Forelimb muscle (tissue), 1 donor: ENCODE results near the gene HOXB9. TPM values are rescaled to one million over a fixed set of nuclear protein-coding genes. Genes with fewer than 3 reads are reported as not detected.

Source experiments
- DNase-seq: peaks from one replicate; pipeline ENCODE4 v3.0.0-alpha.2; 2013; ENCODE audit warnings: low read depth
- polyA plus RNA-seq: library from polyadenylated mRNA; unstranded; fragments of 120-200 nt; gene quantifications from one replicate; pipeline ENCODE4 v1.2.1, GENCODE V29; 2013; ENCODE audit not compliant: insufficient read length

HOXB9 gene
- polyA plus RNA-seq, 1 donor, result 0.05 TPM

DNA sequence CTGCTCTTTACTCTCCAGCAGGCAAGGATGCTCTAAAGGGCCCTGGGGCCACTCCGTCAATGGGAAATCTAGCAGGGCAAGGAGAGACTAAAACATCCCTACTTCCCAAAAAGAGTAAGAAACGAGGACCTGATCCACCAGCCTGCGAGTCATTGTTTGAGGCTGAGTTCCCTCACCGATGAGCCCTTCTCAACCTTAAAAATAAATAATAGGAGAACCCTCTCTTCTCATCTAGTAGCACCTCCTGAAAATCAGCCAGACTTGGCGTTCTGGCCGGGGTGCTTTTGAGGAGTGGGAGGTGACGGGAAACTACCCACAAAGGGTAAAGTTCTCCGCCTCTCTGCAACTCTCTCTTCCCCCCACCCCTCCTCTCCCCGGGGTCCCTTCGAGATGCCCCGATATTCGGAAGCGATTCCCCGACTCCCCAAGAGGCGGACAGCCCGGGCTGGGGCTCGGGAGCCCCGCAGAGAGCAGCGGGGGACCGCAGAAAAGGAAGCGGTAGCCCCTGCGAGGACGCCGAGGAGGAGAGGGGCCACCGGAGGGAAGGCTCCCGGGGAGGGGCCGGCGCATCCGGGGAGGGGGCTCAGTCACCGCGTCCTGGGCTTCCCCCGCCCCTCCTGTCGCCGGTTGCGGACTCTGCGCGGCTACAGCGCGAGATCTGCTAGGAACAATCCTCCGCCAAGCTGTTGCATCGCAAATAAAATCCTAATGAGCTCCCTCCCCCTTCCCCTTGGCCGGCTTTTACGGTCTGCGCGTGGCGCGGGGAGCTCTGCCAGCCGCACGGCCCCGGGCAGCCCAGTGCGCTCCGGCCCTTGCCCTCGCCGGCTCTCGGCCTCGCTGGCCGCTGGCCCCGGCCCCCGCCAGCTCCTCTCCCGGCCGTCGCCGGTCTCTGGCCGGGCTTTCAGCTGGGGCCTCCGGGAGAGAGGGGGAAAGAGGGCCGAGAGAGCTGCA, 1.3 kb downstream of the HOXB9 start:
- no peak for DNase-seq

DNA sequence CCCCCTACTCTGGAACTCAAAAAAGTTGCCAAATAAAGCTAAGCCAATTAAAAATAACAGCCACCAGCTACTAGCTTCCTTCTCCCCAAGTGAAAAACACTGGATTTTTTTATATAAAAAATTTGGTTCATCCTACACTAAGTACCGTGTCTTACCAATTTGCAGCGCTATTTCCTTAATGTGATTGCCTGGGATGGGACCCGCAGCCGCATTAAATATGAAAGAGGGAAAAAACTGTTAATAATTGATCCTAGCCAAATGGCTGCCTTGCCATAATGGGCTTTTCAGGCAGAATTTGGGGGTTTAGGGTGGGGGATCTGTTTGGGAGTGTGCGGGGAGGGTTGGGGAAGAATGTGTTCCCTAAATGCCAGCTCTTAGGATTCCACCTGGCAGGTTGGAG, 2.0 kb downstream of the HOXB9 start:
- no peak for DNase-seq

DNA sequence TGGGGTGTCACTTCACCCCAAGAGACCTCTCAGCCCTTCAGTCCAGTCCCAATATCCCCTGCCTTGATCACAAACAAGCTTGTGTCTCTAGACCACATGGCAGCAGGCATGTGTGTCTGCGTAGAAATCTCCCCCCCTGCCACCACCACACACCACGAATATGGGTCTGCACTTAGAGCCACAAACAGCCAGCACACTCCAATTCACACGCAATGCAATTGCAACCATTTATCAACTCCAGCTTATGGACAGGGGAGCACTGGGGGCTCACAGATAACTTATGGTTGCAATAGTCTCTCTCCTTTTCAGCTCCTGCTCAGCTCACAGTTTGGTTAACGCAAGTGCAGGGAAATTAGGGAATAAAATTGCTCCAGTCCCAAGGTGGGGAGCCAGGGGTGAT, 2.6 kb downstream of the HOXB9 start:
- no peak for DNase-seq

DNA sequence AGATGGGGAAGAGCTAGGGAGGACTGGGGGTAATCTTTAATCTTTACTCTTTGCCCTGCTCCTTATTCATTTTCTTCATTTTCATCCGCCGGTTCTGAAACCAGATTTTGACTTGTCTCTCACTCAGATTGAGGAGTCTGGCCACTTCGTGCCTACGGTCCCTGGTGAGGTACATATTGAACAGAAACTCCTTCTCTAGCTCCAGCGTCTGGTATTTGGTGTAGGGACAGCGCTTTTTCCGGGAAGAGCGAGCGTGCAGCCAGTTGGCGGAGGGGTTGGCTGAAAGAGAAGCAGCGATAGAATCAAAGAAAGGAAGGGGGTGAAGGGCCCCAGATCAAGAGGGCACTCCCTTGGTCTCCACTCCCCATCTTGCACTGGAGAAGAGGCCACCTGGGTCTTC, 3.3 kb downstream of the HOXB9 start:
- no peak for DNase-seq

DNA sequence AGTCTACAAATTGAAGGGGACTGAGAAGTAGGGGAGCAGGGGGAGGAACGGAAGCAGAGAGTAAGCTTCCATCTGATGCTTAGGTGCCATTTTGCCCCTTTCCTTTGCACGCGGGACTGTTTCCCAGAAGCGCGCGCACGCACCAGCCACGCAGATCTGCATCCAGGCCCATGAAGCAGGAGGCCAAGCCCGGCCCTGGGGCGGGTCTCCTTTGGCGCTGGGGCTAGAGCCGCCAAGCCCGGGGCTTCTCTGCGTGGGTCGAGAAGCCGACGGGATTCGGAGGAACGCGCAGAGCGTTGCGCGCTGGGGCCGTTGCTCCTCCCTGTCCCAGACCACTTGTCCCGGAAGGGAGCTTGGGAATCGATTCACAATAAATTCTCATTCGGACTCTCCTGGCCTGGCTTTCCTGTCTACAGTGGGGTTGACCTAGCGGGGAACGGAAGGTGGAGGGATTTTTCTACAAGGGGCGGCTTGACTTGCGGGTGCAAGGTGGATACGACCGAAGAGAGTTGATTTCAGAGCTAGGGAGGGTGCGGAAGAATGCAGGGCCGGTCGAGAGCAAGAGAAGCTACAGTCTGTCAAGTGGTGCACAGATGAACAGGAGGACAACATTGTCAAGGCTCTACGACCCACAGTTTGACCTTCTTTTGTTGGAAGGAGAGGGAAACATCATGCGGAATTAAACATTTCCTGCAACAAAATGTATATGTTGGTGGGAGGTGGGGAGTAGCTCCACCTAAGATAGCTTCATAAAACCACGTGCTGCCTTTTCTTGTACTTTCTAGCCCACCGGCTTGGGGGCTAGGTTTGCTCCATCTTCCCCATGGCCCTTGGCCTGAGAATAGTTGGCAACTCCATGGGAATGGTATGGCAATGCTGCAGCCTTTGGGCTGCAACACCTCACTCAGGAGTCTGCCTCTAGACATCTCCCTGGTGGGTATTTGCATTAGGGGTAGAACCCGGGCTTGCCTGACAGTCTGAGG, 4.5 kb downstream of the HOXB9 start:
- DNase-seq, result no peak

DNA sequence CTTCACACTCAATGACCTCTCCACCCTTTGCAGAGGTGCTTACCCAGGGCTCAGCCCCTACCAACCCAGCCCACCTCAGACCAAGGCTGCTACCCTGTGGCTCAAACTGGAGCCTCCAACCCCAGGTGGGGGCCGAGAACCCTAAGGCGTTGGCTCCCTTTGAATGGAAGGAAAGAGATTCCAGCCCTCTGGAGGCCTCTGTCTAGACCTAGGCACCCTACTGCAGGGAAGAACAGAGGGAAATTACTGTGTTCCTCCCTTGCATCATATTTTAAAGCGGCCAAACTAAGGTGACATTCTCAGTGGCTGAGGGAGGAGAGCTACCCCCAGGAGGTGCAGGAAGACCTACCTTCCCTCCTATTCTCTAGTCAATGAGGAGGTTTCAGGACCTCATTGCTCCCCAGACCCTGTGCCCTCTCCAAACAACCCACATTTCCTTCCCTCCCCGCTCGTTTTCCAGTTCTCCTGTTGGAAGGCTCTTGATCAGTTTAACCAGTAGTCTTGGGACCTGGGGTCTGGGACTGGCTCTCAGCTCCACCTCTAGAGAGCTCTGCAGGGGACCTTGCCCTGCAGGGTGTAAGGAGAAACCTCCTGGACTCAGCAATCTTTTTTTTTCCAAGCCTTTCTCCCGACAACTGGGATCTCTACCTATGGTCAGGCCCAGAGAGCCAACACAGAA, 5.6 kb downstream of the HOXB9 start:
- no peak for DNase-seq

DNA sequence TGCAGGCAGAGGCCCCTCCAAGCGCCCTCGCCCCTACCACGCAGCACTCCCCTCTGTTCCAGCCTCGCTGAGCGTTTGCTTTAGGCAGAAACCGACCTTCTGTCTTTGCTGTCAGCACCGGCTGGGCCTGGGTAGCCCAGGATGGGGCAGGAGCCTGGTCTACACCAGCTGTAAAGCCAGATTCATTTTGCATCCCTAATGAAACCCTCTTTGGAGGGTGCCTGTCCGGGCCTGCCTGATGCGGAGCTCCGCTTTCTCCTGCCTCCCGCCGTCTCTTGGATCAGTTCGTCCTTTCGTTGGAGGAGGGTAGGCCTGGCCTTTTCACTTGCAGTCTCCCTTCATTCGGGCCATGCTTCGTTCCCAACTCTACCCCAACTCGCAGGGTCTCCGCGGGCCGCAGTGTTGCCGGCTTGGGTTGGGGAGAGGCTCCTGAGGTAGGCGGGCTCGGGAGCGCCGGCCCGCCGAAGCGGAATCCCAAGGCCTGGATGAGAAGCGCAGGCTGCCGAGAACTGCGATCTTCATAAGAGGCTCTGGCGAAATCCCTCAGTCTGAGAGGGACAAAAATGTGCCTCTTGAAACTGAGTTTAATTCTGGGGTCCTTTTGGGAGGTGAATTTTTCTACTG, 6.2 kb downstream of the HOXB9 start:
- DNase-seq, result no peak

DNA sequence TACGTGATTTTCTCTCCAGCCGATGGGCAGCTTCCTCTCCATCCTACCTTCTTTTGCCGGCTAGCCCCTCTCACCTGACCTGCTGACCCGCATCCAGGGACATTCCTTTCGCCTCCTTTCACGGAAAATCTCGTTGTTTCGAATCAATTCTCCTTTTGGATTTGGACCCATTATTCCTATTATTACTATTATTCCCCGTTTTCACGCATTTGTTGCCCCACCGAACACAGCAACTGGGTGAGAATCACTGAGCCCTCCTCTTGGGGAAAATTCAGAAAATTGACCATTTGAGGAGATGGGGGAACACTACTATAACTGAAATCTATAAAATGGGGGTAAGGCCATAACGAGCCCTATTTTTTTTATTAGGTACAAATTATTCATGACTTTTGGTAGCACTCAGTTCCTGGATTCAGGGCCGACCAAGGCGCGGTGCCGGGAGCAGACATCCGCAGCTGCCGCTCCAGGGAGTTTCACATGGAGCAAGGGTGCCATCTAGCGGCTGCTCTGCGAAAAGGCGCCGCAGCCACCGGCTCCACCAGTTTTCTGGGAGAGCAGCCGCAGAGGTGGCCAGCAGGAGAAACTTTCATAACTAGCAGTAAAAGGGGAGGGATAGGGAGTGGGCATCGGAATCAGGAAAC, 7.8 kb downstream of the HOXB9 start:
- peak; percentile 56 for DNase-seq

DNA sequence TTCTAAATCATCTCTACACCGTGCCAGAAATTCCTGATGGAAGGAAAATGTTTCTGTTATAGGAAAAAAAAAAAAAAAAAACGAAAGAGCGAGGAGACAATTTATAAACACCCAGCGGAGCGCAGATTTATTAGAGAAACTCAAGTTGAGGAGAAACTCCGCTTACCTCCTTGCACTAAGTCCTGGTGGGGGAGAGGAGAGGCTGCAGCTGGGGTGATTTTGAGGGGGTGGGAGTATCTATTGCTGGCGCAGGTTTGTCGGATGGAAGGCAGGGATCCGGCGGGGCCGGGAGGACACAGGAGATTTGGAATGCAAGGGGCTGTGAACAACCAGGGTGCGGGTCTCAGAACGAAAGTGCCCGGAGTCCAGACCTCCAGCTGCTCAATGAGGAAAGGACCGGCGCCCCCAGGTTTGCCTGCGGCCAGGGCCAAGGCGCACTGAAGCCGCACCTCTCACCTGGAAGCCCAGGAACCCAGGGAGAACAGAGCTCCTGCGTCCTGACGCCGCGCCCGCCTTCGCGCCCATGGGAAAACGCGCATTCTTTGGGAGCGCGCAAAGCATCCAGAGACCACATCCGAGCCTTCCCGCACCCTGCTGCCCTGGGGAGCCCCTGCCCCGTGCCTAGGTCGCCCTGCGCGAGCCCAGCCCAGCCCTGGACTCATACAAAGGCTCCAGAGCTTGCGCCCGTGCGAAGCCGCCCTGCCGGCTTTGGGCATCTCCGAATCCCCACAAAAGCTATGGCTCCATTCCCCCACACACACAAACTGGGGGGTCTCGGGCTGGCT, 8.5 kb downstream of the HOXB9 start:
- no peak for DNase-seq

DNA sequence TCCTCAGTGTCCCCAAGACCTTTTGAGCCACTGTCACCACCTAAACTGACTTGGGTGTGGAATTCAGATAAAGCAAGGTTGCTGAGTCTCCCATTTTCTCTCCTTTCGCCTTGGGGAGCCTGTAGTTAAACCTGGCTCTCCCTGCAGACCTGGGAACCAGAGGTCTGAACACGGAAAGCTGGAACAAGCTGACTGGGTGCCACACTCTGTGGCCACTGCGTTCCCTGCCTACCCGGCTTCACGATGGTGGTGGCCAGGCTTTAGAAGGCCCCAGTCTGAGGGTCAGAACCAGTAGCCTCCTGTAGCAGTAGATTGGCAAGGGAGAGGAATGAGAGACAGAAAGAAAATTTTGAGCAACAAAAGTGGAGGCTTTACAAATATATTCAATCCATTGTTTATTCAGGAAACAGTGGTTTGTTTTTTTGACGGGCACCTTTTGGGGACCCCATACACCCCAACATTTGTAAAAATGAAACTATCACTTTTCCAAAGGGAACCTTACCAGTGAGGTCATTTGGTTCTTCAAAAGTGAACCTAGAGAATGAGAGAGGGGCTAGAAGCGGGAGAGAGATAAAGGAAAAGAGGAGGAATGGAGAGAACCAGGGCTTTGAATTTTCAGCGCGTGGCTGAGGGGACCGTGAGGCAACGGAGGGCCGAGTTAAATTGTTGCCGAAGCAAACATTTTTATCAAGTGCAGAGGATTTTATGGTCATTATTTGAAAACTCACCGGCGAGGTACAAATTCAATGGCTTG, 9.3 kb downstream of the HOXB9 start:
- DNase-seq, result no peak

DNA sequence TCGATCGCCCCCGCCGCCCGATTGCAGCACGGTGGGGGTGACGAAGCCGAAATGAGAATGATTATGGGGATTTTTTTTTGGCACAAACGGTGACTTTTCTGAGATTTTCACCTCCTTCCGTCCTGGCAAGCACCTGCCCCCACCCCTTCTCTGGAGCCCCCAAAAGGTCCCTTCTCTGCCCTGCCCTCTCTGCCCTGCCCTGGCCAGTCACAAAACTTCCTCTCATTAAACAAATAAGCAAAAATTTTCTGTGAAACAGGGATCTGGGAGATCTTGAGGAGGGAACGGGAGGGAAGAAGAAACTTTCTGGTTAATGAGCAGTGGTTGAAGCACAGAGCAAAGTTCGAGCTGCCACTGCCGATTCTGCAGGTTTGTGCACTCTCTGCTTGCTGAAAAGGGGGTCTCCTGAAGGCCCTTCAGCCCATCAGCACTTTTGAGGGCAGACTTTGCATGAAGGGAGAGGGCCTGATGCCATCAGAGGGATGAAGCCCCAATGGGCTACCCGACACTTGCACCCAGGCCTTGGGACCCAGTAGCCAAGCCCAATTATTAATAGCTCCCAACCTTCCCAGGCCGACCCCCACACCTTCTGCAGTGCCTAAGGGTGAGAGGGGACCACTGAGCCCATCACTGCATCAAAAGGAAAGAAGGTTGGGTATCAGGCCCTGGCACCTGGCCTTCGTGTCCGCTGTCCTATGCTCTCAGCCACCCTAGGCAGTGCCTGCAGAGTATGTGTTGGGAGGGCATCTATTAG, 10.0 kb downstream of the HOXB9 start:
- no peak for DNase-seq

DNA sequence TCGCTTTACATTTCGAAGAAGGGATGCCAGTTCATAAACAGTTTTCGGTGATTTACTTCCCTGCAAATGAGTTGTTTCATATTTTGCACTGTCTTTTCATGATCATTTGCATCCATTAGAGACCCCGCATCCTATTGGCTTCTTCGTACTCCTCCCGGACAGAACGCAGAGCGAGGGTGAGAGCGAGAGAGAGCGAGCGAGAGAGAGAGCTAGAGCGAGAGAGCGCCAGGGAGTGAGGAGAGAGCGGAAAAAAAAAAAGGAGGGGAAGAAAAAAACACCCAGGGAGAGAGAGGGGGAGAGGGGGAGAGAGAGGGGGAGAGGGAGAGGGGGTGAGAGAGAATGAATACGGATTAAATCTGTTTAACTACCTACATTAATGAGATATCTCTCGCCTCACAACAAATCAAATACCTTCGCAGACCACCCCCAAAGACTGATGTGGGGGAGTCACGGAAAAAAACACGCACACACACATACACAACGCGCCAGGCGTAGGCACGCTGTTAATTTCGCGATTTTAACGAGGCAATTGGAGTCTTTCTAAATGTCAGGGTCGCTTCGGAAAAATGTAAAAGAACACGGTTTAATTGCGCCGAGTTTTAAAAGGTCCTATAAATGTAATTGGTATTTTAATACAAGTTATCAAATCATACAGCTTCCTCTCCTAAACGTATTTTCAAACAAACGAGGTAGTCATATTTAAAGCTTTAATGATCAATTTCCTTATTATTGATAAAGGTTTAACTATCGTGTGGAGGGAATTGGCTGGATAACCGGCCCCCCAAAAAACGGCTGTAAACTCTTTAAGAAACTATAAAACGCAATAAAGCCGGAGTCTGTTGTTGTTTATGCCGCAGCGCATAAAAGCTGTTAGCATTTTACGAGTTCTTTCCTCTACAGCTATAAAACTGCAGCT, 10.9 kb downstream of the HOXB9 start, which contains the start of gene HOXB8:
Gene HOXB8, minus strand, starts transcription at position 246 of the 916 bp plus-strand sequence. CDS start 588 bp downstream, outside the sequence.
- no peak for DNase-seq

DNA sequence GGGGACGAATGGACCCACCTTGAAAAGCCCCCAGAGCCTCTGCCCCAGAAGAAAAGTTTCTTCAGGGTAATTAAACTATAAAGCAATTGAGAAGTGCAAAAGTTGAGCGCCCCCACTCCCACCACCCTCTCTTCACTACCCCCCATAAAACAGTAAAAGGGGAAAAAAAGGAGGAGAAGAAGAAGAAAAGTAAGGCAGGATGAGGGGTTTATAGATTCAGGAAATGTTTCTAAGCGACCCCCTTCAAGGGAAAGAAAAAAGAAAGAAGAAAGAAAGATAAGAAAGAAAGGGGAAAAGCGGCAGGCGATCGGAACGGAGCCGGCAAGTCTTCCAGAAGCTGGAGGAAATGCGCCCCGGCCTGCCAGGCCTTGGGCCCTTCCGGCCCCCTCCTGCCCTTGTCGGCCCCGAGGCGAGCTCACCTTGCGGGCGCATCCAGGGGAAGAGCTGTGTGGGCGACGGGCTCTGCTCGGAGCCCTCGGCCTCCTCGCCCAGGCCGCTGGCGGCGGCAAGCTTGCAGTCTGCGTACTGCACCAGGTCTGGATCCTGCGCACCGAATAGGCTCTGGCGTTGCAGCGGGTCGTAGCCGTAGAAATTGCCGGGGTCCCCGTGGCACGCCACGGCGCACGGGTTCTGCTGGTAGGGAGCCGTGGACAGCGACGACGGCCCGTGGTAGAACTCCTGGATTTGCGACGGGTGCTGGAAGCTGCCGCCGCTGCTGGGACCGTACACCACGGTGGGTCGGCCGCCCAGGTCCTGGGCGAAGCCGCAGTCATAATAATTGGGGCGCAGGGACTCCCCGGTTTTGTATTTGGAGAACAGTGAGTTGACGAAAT, 12.1 kb downstream of the HOXB9 start:
- DNase-seq, result no peak

DNA sequence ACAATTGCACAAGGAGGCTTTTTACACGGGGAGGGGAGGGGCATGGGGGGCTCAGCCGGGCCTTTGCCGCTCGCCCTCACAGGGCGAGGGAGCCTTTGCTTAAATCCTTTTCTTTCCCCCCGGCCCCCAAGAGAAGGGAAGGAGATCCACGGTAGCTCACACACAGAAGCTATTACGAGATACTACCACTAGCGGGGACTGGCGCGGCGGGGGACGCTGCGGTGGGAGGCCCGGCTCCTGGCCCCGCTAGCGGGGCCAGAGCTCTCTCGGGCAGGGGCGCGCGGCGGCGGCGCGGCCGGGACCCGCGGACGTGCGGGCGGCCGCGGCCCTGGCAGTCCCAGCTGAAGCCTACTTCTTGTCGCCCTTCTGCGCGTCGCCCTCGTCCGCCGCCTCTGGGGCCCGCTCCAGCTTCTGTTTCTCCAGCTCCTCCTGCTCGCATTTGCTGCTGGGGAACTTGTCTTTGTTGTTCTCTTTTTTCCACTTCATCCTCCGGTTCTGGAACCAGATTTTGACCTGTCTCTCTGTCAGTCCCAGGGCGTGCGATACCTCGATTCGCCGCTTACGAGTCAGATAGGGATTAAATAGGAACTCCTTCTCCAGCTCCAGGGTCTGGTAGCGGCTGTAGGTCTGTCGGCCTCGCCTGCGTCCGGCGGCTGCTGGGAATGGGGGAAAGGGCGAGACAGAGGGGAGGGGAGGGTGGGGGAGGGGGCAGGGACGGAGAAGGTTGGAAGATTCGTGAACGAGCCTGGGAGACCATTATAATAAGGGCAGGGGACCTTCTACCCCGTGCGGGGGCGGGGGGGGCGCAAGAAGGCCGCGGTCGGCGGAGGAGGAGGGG, 13.1 kb downstream of the HOXB9 start:
- DNase-seq, result no peak

DNA sequence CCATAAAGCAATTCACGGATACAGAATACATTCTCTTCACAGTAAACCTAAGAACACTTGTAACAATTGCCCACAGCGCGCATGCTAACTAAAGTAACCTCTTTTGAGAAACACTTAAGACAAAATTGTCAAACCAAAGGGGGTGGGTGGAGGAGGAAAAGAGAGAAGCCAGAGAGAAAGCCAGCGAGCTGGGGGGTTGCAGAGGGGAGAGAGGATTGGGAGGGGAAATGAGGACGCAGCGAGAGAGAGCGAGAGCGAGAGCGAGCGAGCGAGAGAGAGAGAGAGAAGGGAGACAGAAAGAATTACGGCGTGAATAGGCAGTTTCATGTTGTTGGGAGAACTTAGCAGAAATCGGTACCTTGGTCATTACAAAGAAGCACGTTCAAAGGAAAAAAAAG, 13.7 kb downstream of the HOXB9 start:
- DNase-seq, result no peak
